Activated CD4-positive, alpha-beta memory T cell treated with anti-CD3 and anti-CD28 coated beads for 36 hours (primary cell): Measurements from ENCODE around the gene FUT8. TPM values are rescaled to one million over a fixed set of nuclear protein-coding genes. Genes with fewer than 3 reads are reported as not detected.
"Not testable (repeated sequence)": the region's sequence is repeated elsewhere in the genome, so short reads cannot be mapped to it uniquely, and the experiment has no call there.

Experiments used
- CTCF ChIA-PET: fragments of 350-600 bp; sonication (Branson Sonifier 250); formaldehyde crosslinking; loops from one replicate; lab custom pipeline; 2021; ENCODE audit warnings: antibody characterized with exemption, inconsistent platforms; lab: Charles Lee
- POLR2A ChIA-PET: fragments of 350-600 bp; sonication (Branson Sonifier 250); formaldehyde crosslinking; loops from one replicate; lab custom pipeline; 2021; ENCODE audit warnings: antibody characterized with exemption; lab: Charles Lee
- DNase-seq: peaks from one replicate; pipeline ENCODE4 v3.0.0-alpha.2; 2020
- H3K27ac Mint-ChIP-seq: one replicate; pipeline ENCODE4 v1.8.0; 2021; ENCODE audit warnings: mixed read lengths
- H3K27me3 Mint-ChIP-seq: one replicate; pipeline ENCODE4 v1.8.0; 2021; ENCODE audit warnings: mixed read lengths
- H3K36me3 Mint-ChIP-seq: one replicate; pipeline ENCODE4 v1.8.0; 2021; ENCODE audit warnings: mixed read lengths
- H3K4me1 Mint-ChIP-seq: one replicate; pipeline ENCODE4 v1.8.0; 2021; ENCODE audit warnings: low read depth, mixed read lengths
- H3K4me3 Mint-ChIP-seq: one replicate; pipeline ENCODE4 v1.8.0; 2021; ENCODE audit warnings: mild to moderate bottlenecking, mixed read lengths
- H3K9me3 Mint-ChIP-seq: one replicate; pipeline ENCODE4 v1.8.0; 2021; ENCODE audit warnings: mixed read lengths
- intact Hi-C: fragments of 100-400 bp; cut with micrococcal nuclease; formaldehyde crosslinking; loops from one replicate; pipeline ENCODE4 v1.15.1; 2023
- total RNA-seq, 2 experiments: library from RNA; stranded (reverse); gene quantifications; one replicate each; pipeline ENCODE4 v1.2.3, GENCODE V29; 2021

The FUT8 gene
- total RNA-seq, 2 experiments from 2014 or later = 50.7 to 51.4 TPM

DNA sequence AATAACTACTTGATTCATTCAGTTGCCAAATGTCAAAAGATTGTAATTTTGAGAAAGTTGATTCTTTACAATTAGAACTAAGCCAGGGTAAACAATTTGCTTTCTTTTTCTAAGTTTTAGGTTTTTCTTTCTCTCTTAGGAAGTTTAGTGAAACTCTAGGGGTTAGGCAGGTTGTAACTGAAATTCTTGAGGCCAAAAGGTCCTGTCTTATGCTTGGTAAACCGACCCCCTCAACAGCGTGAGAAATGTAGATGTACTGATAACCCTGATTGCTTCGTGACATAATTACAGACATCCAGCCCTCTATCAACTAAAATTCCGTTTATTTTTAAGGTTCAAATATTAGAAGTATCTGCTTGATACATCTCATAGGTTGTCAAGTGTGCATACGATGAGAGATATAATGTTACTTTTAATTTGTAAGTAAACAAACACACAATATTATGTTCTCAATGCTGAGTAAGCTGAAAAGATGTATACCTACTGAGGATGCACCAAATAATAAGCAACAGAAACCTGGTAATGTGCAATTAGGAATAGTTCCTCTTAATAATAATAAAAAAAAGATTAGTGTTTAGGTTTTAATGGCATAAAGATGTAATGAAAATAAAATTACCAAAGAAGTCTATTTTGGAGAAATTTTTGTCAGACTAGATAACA lies 7.2 kb downstream of the FUT8 start:
- intact Hi-C loops = loop anchor here (5.0 kb wide), 1 partner anchor 283 kb away; no protein-coding TSS in a partner anchor
- Mint-ChIP-seq H3K27ac (no peak overlapping the region), H3K36me3 (peaks cover 3% of the 10 kb centered on the region), H3K27me3 (no peaks in the 10 kb centered on the region), H3K9me3 (no peaks in the 10 kb centered on the region), H3K4me1 (peaks cover 28% of the 10 kb centered on the region), H3K4me3 (no peak overlapping the region)
- no peak for DNase-seq
- ChIA-PET CTCF (interaction anchor here (2.3 kb wide), 1 partner anchor 405 kb away, joined by 13 read pairs; no protein-coding TSS in a partner anchor), POLR2A (no interaction called here)

- POLR2A ChIA-PET = no interaction called here
These were observed 8.9 kb downstream of the FUT8 start for GRCh38 chr14:65421201-65421981.

DNA sequence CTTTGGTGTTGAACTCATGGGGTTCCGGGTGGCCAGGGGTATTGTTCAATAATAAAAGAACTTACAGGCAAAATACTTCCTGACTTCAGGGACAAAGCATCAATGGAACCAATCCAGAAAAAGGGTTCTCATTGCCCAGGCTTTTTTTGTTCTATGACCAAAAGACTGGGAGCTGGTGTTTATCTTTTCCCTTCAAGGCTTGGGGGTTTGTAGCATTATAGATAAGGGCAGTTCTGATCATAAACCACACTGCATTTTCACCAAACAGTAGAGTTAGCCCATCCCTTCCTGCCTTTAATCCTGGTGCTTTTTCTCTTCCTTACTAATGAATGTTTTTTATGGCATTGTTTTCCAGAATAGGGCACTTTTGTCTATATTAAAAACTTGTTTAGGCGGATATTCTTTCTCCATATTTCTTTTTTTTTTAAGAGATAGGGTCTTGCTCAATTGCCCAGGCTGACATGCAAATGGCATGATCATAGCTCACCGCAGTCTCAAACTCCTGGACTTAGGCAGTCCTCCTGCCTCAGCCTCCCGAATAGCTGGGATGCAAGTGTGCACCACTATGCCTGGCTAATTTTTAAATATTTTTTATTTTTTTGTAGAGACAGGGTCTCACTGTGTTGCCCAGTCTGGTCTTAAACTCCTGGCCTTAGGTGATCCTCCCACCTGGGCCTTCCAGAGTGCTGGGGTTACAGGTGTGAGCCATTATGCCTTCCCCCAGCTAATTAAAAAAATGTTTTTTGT lies 9.7 kb downstream of the FUT8 start:
- intact Hi-C loops = no loop called here
- Mint-ChIP-seq H3K4me1 (peaks cover 31% of the 10 kb centered on the region), H3K4me3 (no peak overlapping the region), H3K27me3 (no peaks in the 10 kb centered on the region), H3K9me3 (no peaks in the 10 kb centered on the region), H3K36me3 (peaks cover 8% of the 10 kb centered on the region), H3K27ac (no peak overlapping the region)
- ChIA-PET CTCF (interaction anchor here (0.5 kb wide), 1 partner anchor 8 kb away, joined by 3 read pairs; no protein-coding TSS in a partner anchor), POLR2A (no interaction called here)
- no peak for DNase-seq

More at GRCh38 chr14:65421201-65421981, 8.9 kb downstream of the FUT8 start:
- H3K36me3 Mint-ChIP-seq = peaks cover 7% of the 10 kb centered on the region
- intact Hi-C loops = no loop called here
- no peaks in the 10 kb centered on the region for H3K9me3 Mint-ChIP-seq
- DNase-seq = no peak
- CTCF ChIA-PET = no interaction called here
- peaks cover 34% of the 10 kb centered on the region for H3K4me1 Mint-ChIP-seq
- no peak overlapping the region for H3K4me3 Mint-ChIP-seq
- no peak overlapping the region for H3K27ac Mint-ChIP-seq
- no peaks in the 10 kb centered on the region for H3K27me3 Mint-ChIP-seq

- DNase-seq = no peak
- Mint-ChIP-seq H3K4me1 (peaks cover 32% of the 10 kb centered on the region), H3K36me3 (peaks cover 8% of the 10 kb centered on the region), H3K27ac (no peak overlapping the region), H3K4me3 (no peak overlapping the region), H3K9me3 (no peaks in the 10 kb centered on the region), H3K27me3 (no peaks in the 10 kb centered on the region)
- ChIA-PET POLR2A (interaction anchor here (1.0 kb wide), 1 partner anchor 13 kb away, joined by 3 read pairs; no protein-coding TSS in a partner anchor), CTCF (interaction anchor here (0.6 to 2.0 kb wide), 2 partner anchors 9 to 266 kb away, joined by 3 to 6 read pairs; no protein-coding TSS in a partner anchor)
- intact Hi-C loops = no loop called here
These were observed 11.5 kb downstream of the FUT8 start for GRCh38 chr14:65423982-65424381.

DNA sequence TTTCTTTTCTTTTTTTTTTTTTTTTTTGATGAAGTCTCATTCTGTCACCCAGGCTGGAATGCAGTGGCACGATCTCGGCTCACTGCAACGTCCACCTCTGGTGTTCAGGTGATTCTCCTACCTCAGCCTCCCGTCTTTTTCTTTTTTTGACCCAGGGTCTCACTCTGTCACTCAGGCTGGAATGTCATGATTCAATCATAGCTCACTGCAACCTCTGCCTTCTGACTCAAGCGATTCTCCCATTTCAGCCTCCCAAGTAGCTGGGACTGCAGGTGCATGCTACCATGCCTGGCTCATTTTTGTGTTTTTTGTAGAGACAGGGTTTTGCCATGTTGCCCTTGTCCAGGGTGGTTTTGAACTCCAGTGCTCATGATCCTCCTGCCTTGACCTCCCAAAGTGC lies 12.0 kb downstream of the FUT8 start:
- Mint-ChIP-seq H3K36me3 (peaks cover 8% of the 10 kb centered on the region), H3K27ac (no peak overlapping the region), H3K27me3 (no peaks in the 10 kb centered on the region), H3K9me3 (no peaks in the 10 kb centered on the region), H3K4me1 (peaks cover 30% of the 10 kb centered on the region), H3K4me3 (no peak overlapping the region)
- intact Hi-C loops = no loop called here
- no peak for DNase-seq
- POLR2A ChIA-PET = interaction anchor here (0.6 to 1.0 kb wide), 2 partner anchors 13 to 153 kb away, joined by 3 read pairs; no protein-coding TSS in a partner anchor
- CTCF ChIA-PET = interaction anchor here (0.6 to 2.0 kb wide), 2 partner anchors 9 to 266 kb away, joined by 3 to 6 read pairs; no protein-coding TSS in a partner anchor

DNA sequence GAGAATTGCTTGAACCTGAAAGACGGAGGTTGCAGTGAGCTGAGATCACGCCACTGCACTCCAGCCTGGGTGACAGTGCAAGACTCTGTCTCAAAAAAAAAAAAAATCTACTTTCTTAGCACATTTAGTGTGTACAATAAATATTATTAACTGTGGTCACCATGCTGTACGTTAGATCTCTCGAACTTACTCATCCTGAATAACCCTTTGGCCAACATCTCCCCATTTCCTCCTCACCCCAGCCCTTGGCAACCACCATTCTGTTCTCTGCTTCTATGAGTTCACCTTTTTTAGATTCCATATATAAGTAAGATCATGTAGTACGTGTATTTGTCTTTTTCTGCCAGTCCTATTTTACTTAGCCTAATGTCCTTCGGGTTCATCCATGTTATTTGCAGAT lies 13.4 kb downstream of the FUT8 start:
- Mint-ChIP-seq H3K36me3 (peaks cover 8% of the 10 kb centered on the region), H3K4me3 (no peak overlapping the region), H3K4me1 (peaks cover 31% of the 10 kb centered on the region), H3K27ac (no peak overlapping the region), H3K27me3 (no peaks in the 10 kb centered on the region), H3K9me3 (no peaks in the 10 kb centered on the region)
- POLR2A ChIA-PET = no interaction called here
- DNase-seq = no peak
- intact Hi-C loops = no loop called here
- CTCF ChIA-PET = no interaction called here

GRCh38 chr14:65426902-65427301 lies 14.4 kb downstream of the FUT8 start:
- CTCF ChIA-PET, DNase-seq, H3K27ac Mint-ChIP-seq, H3K36me3 Mint-ChIP-seq, intact Hi-C loops, H3K9me3 Mint-ChIP-seq, H3K27me3 Mint-ChIP-seq, H3K4me3 Mint-ChIP-seq: not testable (repeated sequence)
- peaks cover 32% of the 10 kb centered on the region for H3K4me1 Mint-ChIP-seq
- POLR2A ChIA-PET = interaction anchor here (0.6 kb wide), 1 partner anchor 240 kb away, joined by 4 read pairs; no protein-coding TSS in a partner anchor

- Mint-ChIP-seq H3K27ac (no peak overlapping the region), H3K4me1 (peaks cover 48% of the 10 kb centered on the region), H3K4me3 (no peak overlapping the region), H3K27me3 (no peaks in the 10 kb centered on the region), H3K9me3 (no peaks in the 10 kb centered on the region), H3K36me3 (peaks cover 7% of the 10 kb centered on the region)
- CTCF ChIA-PET = interaction anchor here (1.3 kb wide), 1 partner anchor 9 kb away, joined by 5 read pairs; no protein-coding TSS in a partner anchor
- intact Hi-C loops = no loop called here
- no peak for DNase-seq
- POLR2A ChIA-PET = interaction anchor here (1.0 to 1.8 kb wide), 2 partner anchors 15 to 17 kb away, joined by 3 to 4 read pairs; no protein-coding TSS in a partner anchor
These were observed 16.2 kb downstream of the FUT8 start for GRCh38 chr14:65428691-65429090.

- ChIA-PET POLR2A (no interaction called here), CTCF (interaction anchor here (0.6 to 1.3 kb wide), 2 partner anchors 8 to 15 kb away, joined by 4 to 5 read pairs; no protein-coding TSS in a partner anchor)
- Mint-ChIP-seq H3K9me3 (no peaks in the 10 kb centered on the region), H3K36me3 (peaks cover 11% of the 10 kb centered on the region), H3K27me3 (no peaks in the 10 kb centered on the region), H3K27ac (no peak overlapping the region), H3K4me1 (peaks cover 47% of the 10 kb centered on the region), H3K4me3 (no peak overlapping the region)
- no peak for DNase-seq
- intact Hi-C loops = no loop called here
These were observed 17.2 kb downstream of the FUT8 start for GRCh38 chr14:65429757-65430156.

GRCh38 chr14:65431245-65431644 lies 18.7 kb downstream of the FUT8 start:
- CTCF ChIA-PET = no interaction called here
- intact Hi-C loops = no loop called here
- Mint-ChIP-seq H3K4me3 (no peak overlapping the region), H3K9me3 (peaks cover 2% of the 10 kb centered on the region), H3K36me3 (peaks cover 12% of the 10 kb centered on the region), H3K27ac (no peak overlapping the region), H3K27me3 (no peaks in the 10 kb centered on the region), H3K4me1 (peaks cover 37% of the 10 kb centered on the region)
- DNase-seq = no peak
- POLR2A ChIA-PET = no interaction called here

GRCh38 chr14:65431951-65432350 lies 19.4 kb downstream of the FUT8 start:
- ChIA-PET POLR2A (interaction anchor here (0.6 kb wide), 1 partner anchor 1172 kb away, joined by 3 read pairs; no protein-coding TSS in a partner anchor), CTCF (no interaction called here)
- Mint-ChIP-seq H3K9me3 (peaks cover 2% of the 10 kb centered on the region), H3K27ac (no peak overlapping the region), H3K36me3 (peaks cover 10% of the 10 kb centered on the region), H3K4me3 (no peak overlapping the region), H3K27me3 (no peaks in the 10 kb centered on the region), H3K4me1 (peaks cover 41% of the 10 kb centered on the region)
- no peak for DNase-seq
- intact Hi-C loops = no loop called here
